ENCODE results near the gene ASTL. TPM values are rescaled to one million over a fixed set of nuclear protein-coding genes. Genes with fewer than 3 reads are reported as not detected.
"Not testable (repeated sequence)": the region's sequence is repeated elsewhere in the genome, so short reads cannot be mapped to it uniquely, and the experiment has no call there.

ASTL gene
- total RNA-seq, 1 experiment from 2014 or later = 0.17 TPM

DNA sequence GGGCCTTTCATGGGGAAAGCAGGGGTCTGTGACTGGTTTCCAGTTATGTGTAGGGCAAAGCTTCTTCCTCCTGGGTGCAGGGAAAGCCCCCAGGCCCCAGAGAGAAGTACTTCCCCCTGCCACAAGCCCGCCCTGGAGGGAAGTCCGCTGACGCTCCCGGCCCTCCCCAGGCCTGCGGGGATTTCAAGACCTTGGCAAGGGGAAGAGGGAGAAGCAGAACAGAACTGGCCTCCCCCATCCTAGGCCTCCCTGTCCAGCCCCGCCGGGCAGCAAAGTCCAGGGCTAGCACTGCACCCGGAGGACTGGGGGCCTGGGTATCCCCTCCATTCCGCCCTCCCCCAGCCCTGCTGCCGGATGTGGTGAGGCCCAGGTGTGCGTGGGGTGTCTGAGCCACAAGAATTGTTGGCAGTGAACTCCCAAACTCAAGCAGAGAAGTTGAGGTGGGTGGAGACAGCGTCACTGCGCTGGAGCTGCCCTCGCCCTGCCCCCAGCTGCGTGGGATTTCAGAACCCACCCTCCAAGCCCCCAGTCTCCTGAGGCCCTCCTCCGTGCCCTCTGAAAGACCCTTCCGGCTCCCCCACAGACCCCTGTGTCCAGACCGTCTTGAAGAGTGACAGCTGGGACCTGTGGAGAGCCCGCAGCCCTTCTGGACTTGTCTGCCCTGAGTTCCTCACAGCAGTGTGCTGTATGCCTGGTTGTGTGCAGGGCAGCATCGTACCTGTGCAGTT, 8.0 kb upstream of the ASTL start:
- peak; percentile 81 for DNase-seq (ENCODE audit: low read depth)

- DNase-seq (ENCODE audit: low read depth) = no peak
Measured at GRCh38 chr2:96145848-96146152, 7.5 kb upstream of the ASTL start.

GRCh38 chr2:96145036-96145847, 6.9 kb upstream of the ASTL start, which contains the start of gene DUSP2:
Gene DUSP2 (minus strand): TSS chr2:96145440. CDS start chr2:96145354, 86 bp downstream.
- DNase-seq (ENCODE audit: low read depth) = peak; percentile 92

DNA sequence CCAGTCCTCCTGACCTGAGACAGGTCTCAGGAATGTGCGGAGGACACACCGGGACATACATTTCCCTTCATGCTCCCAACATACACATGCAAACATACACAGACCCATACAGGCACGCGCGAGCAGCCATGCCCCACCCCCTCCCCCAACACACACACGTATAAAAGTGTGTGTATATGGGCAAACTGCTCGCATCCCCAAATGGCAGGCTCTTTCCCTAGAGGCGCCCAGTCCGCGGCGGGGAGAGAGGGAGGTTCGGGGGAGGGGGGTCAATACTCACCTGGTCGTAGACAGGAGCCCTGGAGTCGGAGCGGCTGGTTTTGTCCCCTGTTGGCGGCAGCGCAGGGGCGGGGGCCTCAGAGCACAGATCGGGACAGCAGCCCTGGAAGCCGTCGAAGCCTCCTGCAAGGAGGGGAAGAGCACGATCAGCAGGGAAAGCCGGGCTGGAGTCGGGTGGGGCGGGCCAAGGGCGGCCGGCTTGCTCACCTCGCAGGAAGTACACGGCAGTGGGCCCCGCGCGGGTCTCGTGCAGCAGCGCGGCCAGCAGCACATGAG, 6.3 kb upstream of the ASTL start:
- DNase-seq (ENCODE audit: low read depth) = no peak

- DNase-seq (ENCODE audit: low read depth) = no peak
Measured at GRCh38 chr2:96143848-96144480, 5.7 kb upstream of the ASTL start.

- no peak for DNase-seq (ENCODE audit: low read depth)
Measured at GRCh38 chr2:96143231-96143847, 5.0 kb upstream of the ASTL start.

- DNase-seq (ENCODE audit: low read depth) = peak; percentile 46
Measured at GRCh38 chr2:96142217-96143113, 4.2 kb upstream of the ASTL start.

DNA sequence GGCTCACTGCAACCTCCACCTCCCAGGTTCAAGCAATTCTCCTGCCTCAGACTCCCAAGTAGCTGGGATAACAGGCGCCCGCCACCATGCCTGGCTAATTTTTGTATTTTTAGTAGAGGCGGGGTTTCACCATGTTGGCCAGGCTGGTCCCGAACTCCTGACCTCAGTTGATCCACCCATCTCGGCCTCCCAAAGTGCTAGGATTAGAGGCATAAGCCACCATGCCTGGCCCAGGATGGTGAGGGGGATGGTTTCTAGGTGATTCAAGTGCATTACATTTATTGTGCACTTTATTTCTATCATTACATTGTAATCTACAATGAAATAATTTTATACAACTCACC, 3.3 kb upstream of the ASTL start:
- not testable (repeated sequence) for DNase-seq (ENCODE audit: low read depth)

GRCh38 chr2:96140941-96141623, 2.8 kb upstream of the ASTL start:
- no peak for DNase-seq (ENCODE audit: low read depth)

- DNase-seq (ENCODE audit: low read depth) = no peak
Measured at GRCh38 chr2:96139181-96139758, 968 bp upstream of the ASTL start.

DNA sequence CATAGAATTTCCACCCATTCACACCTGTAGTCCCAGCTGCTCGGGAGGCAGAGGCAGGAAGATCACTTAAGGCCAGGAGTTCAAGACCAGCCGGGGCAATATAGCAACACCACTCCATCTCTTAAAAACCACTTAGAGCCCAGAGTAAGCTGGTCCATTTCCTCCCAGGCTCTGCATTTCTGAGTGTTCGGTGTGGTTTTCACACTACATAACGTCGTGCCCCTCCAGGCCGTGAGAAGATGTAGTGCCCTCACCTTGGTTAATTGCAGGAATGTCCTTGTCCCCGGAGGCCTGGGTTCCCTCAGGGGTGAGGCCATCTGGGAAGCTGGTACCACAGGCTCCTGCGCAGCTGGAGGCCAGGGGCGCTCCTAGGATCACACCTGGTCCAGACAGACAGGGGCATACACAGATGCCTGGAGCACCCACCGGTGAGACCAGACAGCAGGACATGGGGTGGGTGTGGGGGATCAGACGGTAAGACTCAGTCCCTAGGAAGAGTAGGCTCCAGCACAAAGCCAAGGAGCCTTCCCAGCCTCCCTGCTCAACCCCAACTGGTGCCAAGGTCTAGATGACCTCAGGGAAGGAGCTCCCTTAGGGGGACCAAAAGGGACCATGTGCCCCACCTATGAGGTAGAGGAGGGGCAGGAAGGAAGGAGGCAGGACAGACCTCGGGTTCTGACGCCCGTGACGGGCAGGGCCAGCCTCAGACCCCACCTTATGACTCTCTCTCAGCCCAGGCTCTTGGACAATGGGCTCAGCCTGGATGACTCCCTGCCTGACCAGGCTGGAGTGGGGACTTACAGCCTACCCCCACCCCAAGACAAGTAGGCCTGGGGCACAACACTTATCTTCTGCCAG, 752 bp downstream of the ASTL start:
- no peak for DNase-seq (ENCODE audit: low read depth)

DNA sequence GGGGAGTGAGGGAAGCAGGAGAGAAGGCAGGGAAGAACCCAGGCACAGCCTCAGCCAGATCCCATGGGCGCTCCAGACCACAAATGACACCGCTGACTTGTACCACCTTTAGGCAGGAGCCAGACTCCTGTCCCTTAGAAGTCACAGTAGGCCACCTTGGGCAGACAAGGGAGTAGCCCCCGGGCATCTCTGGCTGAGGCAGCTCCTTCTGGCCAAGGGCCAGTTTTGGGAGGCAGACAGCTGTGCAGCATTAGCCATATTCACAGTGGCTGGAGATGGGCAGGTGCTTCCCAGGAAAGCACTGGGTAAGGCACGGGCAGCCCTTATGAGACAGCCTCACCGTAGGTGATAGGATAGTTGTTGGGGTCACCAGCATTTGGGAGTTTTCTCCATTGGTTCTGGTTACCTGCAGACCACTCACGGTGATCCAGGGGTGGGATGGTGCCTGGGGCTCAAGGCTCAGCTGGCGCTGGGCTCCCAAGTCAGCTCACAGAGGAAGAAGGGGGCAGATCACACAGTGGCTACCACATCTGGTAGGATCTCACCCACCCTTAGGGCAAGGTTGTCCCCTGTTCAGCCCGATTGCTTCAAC, 2.1 kb downstream of the ASTL start:
- DNase-seq (ENCODE audit: low read depth) = peak; percentile 50

DNA sequence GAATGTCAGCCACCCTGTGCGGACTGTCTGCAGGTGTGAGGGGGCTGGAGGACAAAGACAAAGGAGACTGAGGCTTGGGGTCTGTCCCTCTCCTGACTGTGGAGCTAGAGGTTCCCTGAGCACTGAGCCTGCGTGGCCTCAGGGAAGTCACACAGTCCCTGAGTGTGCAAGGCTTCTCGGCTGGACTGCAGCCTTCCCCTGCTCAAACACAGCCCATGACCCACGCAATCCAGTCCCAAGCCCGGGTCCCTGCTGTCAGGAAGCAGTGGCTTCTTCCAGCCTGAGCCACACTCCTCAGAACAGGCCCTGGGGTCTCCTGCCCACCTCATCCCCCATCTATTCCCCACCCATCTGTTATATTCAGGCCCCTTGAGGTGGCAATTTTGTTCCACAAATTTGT, 2.7 kb downstream of the ASTL start:
- DNase-seq (ENCODE audit: low read depth) = no peak

DNA sequence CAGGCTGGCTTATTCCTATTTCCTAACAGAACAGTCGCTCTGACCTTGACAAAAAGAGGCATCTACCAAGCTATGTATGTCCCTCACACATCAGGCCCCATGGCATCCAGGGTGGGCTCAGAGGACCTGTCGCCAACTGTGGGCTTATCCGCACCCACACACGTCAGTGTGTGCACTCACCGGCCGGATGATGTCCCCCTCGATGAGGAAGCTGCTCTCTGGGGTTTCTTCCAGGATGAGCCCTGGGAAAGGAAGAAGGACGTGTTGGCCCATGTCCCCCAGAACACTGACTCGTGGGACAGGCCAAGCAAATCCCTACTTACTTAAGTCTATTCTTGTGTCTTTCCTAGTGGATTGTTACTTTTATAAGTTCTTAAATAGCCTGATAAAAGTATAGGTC, 3.1 kb downstream of the ASTL start:
- DNase-seq (ENCODE audit: low read depth) = no peak

- no peak for DNase-seq (ENCODE audit: low read depth)
Measured at GRCh38 chr2:96134421-96134820, 3.9 kb downstream of the ASTL start.

- DNase-seq (ENCODE audit: low read depth) = no peak
Measured at GRCh38 chr2:96131813-96132745, 6.2 kb downstream of the ASTL start.

DNA sequence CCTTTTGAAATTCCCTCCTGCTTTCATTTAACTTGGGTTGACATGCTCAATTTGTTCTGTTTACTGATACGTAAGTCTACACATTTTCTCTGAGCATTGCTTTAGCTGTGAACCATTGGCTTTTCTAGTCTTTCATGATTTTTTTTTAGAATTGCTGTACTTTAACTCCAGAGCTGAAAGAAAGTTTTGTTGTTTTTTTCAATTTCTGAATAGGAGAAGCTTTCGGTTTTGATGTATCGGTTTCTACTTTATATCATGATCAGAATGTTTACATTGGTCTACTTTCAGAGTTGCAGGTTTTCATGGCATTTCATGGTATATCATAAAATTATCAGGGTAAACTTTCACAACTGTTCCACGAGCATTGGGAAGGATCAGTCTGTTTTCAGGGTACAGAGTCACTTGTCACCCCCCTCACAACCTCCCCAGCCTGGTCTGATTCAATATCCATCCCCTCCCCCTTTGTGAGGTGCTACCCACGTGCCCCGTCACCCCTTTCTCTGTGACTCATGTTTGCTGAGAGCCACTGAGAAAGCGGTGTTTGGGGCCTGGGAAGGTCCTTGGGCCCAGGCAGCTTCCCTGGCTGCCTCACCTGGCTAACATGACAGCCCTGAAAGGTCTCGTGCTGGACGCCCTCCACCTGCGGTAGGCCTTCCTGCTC, 7.0 kb downstream of the ASTL start:
- no peak for DNase-seq (ENCODE audit: low read depth)
